Right atrium auricular region (tissue), 2 donors: ENCODE results near the gene CACTIN. TPM values are rescaled to one million over a fixed set of nuclear protein-coding genes. Genes with fewer than 3 reads are reported as not detected.

Experiments used
- DNase-seq: peaks from one replicate; pipeline ENCODE4 v3.0.0-alpha.2; 2019; ENCODE audit warnings: low spot score
- H3K27ac ChIP-seq, 2 donors: fragments of 200-600 bp; sonication (generic); 1 replicate in 1 of 2; 2 replicates in 1 of 2; pipeline ENCODE4 v1.5.1; 2016 to 2019
- H3K27me3 ChIP-seq, 2 donors: fragments of 200-600 bp; sonication (generic); one replicate each; pipeline versions ENCODE4 v1.5.1 to v1.6.0; 2017 to 2019
- H3K36me3 ChIP-seq: fragments of 200-600 bp; sonication (generic); one replicate; pipeline ENCODE4 v1.5.1; 2016
- H3K4me1 ChIP-seq, 2 donors: fragments of 200-600 bp; sonication (generic); one replicate each; pipeline versions ENCODE4 v1.5.1 to v1.6.0; 2017 to 2019
- H3K4me3 ChIP-seq, 2 donors: fragments of 200-600 bp; sonication (generic); 1 replicate in 1 of 2; 2 replicates in 1 of 2; pipeline ENCODE4 v1.5.1; 2017 to 2019; ENCODE audit warnings: mild to moderate bottlenecking in 1 of 2, moderate library complexity in 1 of 2
- H3K9me3 ChIP-seq, 2 donors: fragments of 200-600 bp; sonication (generic); one replicate each; pipeline ENCODE4 v1.5.1; 2019
- CTCF ChIP-seq, 2 donors: fragments of 200-600 bp; sonication (generic); IDR thresholded peaks; one replicate each; pipeline ENCODE4 v1.5.1; 2019; ENCODE audit warnings: antibody characterized with exemption in 2 of 2
- total RNA-seq, 2 donors: library from RNA; depleted of rRNA; stranded (reverse); fragments of >200 nt; gene quantifications; one replicate each; pipeline ENCODE4 v1.1.0, GENCODE V29; 2016

The CACTIN gene
- total RNA-seq, 2 donors from 2014 or later: 11.2 to 22.8 TPM

DNA sequence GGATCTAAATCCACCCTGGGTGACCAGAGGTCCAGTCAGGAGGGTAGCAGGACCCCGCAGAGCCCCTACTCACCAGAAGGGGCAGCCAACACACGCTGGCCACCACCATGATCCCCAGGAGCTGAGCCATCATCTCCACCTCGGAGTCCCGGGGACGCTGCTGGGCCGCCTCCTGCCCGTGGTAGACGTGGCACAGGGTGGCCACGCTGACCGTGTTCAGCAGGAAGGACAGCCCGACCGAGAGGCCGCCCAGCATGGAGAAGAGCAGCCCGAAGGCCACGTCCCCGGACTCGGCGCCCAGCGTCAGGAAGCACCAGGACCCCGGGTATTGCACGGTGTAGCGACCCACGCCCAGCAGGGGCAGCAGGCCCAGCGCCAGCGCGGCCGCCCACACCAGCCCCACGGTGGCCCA, 26.8 kb downstream of the CACTIN start:
- Histone ChIP-seq H3K27ac (no peak overlapping the region), H3K4me3 (no peak overlapping the region), H3K36me3 (no peaks in the 10 kb centered on the region), H3K4me1 (peaks cover 0 to 11% of the 10 kb centered on the region in 2 donors), H3K27me3 (no peaks in the 10 kb centered on the region), H3K9me3 (no peaks in the 10 kb centered on the region)
- DNase-seq: no peak
- TF ChIP-seq CTCF (IDR thresholded peaks at IDR 0.05): no peak

- Histone ChIP-seq H3K4me1 (peaks cover 0 to 7% of the 10 kb centered on the region in 2 donors), H3K27me3 (no peaks in the 10 kb centered on the region), H3K4me3 (no peak overlapping the region), H3K27ac (no peak overlapping the region), H3K9me3 (no peaks in the 10 kb centered on the region), H3K36me3 (no peaks in the 10 kb centered on the region)
- no peak for TF ChIP-seq CTCF (IDR thresholded peaks at IDR 0.05)
- no peak for DNase-seq
Measured at GRCh38 chr19:3595521-3596061, 31.0 kb downstream of the CACTIN start.

- no peak overlapping the region for H3K27ac ChIP-seq
Measured at GRCh38 chr19:3593156-3593555, 33.4 kb downstream of the CACTIN start.

DNA sequence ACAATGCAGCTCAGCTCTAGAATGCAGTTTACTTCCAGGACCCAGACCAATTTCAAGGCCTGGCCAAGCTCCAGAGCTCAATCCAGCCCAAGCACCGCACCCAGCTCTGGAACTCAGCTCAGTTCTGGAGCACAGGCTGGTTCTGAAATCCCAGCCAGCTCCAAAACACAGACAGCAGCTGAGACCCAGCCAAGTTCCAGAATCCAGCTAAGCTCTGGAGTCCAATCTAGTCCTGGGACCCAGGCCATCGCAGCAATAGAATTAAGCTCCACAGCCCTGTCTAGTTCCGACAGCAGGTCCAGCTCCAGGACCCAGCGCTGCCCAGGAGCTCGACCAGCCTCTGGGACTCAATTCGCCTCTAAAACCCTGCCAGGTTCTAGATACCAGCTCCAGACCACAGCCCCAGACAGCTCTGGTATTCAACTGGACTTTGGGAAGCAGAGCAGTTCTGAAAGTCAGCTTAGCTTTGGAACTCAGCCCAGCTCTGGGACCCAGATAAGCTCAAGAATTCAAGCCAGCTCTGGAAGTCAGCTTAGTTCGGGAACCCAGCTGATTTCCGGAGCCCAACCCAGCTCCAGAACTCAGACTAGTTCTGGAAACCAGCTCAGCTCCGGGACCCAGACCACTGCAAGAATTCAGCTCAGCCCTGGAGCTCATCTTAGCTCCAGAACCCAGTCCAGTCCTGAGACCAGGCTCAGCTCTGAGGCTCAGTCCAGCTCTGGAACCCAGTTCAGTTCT, 34.5 kb downstream of the CACTIN start:
- H3K4me1 ChIP-seq: peaks cover 0 to 7% of the 10 kb centered on the region in 2 donors
- no peak for DNase-seq
- no peak overlapping the region for H3K27ac ChIP-seq
- no peaks in the 10 kb centered on the region for H3K27me3 ChIP-seq
- no peaks in the 10 kb centered on the region for H3K9me3 ChIP-seq
- H3K4me3 ChIP-seq: no peak overlapping the region
- TF ChIP-seq CTCF (IDR thresholded peaks at IDR 0.05): no peak
- no peaks in the 10 kb centered on the region for H3K36me3 ChIP-seq

More at GRCh38 chr19:3593156-3593555, 33.4 kb downstream of the CACTIN start:
- no peaks in the 10 kb centered on the region for H3K27me3 ChIP-seq
- no peaks in the 10 kb centered on the region for H3K36me3 ChIP-seq
- no peak overlapping the region for H3K4me3 ChIP-seq
- no peak for DNase-seq
- TF ChIP-seq CTCF (IDR thresholded peaks at IDR 0.05): no peak
- peaks cover 0 to 7% of the 10 kb centered on the region in 2 donors for H3K4me1 ChIP-seq
- no peaks in the 10 kb centered on the region for H3K9me3 ChIP-seq

GRCh38 chr19:3590991-3591659, 35.5 kb downstream of the CACTIN start:
- Histone ChIP-seq H3K9me3 (no peaks in the 10 kb centered on the region), H3K4me3 (no peak overlapping the region), H3K27me3 (peaks cover 0 to 3% of the 10 kb centered on the region in 2 donors), H3K36me3 (no peaks in the 10 kb centered on the region), H3K4me1 (peaks cover 0 to 15% of the 10 kb centered on the region in 2 donors), H3K27ac (no peak overlapping the region)
- TF ChIP-seq CTCF (IDR thresholded peaks at IDR 0.05): no peak
- no peak for DNase-seq
